KG1 (cell line): ENCODE results near the gene OSGEP.

Source experiments
- DNase-seq: peaks from one replicate; lab custom pipeline; 2025; lab: John Stamatoyannopoulos, UW

OSGEP gene

DNA sequence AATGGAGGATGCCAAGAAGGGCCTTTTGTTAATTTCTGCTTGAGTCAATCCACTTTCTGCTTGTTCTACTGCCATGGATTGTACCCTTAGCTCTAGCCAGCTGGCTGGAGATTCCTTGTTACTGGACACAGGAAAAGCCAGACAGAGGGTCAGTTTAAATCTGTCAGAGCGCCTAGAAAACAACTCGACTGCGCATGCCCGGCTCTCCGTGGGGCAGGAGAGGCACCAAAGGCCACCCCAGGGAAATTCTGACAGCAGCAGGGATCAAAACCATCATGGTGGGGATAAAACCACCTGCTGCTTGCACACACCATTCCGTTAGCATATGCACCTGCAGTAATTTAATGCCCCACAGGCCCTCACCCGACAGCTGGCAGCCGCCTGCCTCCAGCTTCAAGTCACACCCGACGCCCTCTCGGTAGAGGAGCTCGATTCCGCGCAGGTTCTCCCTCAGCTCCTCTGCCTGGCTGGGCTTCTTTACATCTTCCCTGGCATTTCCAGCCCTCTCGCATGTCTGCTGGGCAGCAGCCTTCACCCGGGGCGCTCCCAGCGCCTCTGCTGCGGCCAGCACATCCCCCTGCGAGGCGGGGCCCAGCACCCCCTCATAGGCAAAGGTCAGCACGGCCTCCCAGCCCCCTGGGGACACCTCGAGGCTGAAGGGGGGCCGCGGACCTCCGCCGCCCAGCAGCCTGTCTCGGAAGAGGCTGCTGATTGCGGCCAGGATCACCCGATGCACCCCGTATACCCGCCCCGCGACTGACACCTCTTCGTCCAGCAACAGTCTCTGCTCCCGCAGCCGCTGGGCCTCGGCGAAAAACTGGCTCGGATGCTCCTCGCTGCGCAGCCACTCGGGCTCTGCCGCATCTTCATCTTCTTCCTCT, 19.7 kb downstream of the OSGEP start:
- DNase-seq: no peak

GRCh38 chr14:20429801-20430669, 24.6 kb downstream of the OSGEP start:
- peak; percentile 32 for DNase-seq

- DNase-seq: peak; percentile 55
These were observed 25.8 kb downstream of the OSGEP start for GRCh38 chr14:20428802-20429201.

GRCh38 chr14:20428010-20428365, 26.6 kb downstream of the OSGEP start:
- peak; percentile 66 for DNase-seq

DNA sequence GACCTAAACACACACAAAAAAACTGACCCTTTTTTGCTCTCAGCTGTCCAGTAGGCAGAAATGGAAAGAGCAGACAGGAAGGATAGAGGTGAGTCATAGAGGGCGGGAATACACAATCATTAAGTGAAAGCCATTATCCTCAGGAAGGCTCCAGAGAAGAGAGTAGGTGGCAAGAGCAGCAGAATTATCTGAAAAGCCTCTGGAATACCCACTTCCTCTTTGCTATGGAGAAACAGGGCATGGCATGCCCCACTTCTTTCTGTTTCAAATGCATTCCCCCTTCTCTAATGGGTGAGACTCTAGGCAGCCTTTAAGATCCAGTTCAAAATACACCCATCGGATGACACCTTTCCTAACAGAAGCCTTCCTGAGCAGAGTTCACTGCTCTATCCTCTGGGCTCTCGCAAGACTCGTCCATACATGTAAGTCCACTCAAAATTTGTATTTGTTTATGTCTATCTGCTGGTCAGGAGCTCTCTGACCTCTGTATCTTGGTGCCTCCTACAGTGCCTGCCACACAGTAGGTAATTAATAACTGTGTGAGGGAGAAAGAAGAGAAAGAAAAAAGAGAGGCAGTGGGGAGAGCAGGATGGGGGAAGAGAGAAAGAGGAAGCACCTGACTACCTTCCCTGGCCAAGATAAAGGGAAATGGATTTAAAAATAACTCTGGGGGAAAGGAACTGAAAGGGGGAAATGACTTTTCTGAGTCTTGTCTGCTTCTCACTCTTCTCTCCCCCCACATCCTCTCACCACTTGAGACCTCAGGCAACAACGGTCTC, 27.2 kb downstream of the OSGEP start:
- DNase-seq: peak; percentile 79

DNA sequence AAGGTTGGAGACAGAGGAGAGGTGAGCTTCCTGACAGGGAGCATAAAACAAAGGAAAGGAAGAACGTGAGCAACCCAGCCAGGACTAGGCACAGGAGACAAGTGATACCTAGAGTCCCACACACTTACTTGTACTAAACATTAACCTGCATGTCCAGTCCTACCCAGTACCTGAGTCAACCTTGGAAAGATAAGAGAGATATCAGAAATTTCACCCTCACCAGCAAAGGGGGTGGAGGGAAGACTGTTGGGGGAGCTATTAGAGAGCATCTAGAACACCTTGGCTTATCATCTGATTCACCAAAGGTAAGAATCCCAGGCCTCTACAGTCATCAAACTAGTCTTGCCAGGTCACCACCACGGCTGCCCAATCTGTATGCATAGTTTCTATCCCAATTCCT, 29.8 kb downstream of the OSGEP start:
- DNase-seq: no peak

DNA sequence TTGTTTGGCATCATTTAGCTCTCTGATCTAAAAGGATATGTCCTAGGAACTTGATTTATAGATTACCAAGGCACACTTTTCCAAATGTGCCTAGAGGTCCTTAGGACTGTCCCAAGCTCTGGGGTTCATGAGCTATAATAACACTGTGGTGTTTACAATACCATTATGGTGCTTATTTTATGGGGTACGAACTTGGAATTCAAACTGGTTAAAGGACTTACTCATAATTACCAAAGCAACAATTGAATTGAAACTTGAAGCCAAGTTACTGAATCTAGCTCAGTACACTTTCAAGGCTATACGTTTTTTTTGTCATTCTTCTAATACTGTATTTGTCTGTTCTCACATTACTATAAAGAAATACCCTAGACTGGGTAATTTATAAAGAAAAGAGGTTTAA, 31.7 kb downstream of the OSGEP start:
- DNase-seq: no peak

DNA sequence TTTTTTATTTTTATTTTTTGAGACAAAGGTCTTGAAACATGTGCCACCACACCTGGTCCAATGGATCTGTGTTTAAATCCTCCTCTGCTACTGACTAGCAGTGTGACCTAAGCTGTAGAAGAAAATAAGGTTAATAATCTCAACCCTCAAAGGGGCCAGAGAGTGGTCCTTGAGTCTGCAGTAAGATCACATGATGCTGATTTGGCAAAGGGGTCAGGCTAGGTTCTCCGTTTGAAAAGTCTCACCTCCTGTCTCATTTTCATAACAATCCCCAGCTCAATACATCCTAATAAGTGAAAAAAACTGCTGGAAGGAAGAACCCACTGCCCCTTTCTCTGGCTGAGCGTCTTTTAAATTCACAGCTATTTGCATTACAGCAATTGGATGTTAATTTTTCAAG, 33.3 kb downstream of the OSGEP start:
- DNase-seq: no peak

GRCh38 chr14:20419419-20419818, 35.2 kb downstream of the OSGEP start:
- no peak for DNase-seq

DNA sequence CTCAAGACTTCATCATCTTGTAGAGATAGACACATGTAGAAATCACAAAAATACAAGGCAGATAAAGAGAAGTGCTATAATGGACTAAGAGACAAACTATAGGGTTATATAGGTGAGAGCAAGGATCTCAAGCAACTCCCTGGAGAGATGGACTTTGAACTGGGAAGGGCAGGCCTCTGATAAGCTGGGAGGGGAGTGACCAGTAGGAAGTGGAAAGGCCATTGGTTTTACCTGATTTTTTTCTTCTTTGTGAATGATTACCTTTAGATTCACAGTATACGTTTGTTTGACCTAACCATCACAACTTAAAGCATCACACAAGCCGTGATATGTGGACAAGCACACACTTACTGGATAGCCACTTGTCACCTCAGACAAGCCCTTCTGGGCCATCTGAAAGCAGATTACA, 36.1 kb downstream of the OSGEP start:
- DNase-seq: no peak

DNA sequence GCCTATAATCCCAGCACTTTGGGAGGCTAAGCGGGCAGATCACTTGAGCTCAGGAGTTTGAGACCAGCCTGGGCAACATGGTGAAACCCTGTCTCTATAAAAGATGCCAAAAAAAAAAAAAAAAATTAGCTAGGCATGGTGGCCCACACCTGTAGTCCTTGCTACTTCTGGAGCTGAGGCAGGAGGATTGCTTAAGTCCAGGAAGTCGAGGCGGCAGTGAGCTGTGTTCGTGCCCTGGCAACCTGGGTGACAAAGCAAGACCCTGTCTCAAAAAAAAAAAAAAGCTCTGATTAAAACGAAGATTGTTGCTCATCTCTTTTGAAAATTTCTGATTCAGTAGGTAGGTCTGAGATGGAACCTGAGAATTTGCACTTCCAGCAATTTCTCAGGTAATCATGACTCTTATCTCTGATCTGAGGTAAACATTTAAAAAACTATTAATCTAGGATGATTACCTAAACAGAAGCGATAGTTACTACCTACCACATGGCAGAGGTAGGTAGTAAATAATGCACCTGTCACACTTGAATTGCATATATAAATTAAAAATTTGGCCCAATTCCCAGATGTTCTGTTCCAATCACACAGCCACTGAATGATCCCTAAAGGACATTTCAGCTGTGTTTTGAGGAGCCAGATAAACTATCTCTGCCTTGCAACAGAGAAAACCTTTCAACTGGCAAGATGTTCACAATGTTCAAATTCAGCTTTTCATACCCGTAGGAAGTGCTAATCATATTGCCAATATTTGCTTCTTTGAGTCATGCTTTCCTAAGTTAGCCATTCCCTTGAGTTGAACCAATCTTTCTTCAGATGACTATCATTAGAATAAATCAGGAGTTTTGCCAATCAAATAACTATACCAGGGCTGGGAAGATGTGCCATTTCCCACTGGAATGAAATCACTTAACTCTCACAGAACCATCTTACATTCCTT, 37.1 kb downstream of the OSGEP start:
- no peak for DNase-seq

- no peak for DNase-seq
These were observed 38.4 kb downstream of the OSGEP start for GRCh38 chr14:20416223-20416622.

DNA sequence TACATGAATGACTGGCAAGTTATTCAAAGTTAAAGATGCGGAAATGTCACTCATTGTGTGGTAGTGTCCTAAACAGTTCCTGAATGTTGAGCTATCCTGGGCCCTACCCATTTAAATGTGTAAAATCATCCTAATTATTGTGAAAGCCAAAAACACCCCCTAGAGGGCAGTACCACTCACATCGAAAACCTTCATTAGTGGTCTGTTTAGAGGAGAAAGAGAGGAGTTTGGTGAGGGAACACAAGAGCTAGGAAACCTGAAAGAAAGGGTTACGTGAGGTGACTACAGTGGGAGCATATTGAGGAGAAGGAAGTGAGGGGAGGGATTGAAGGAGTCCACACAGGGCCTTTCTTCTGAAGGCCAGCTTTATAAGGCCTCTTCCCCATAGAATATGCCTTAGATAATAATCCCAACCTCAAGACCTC, 38.8 kb downstream of the OSGEP start:
- peak; percentile 61 for DNase-seq

DNA sequence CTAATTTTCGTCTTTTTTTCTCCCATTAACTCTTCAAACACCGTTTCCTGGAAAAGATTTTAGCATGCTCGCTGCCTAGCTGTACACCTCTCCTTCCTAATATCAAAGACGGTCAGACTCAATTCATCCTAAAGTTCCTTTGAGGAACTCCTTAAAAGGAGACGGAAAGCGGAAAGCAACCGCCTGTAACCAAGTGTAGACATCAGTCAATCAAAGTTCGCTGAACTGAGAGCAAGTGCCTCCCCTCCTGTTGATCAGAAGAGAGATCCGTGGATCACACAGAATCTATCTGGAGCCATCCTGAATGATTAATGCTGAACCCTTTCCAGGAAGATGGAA, 40.9 kb downstream of the OSGEP start:
- no peak for DNase-seq

- peak; percentile 13 for DNase-seq
These were observed 41.5 kb downstream of the OSGEP start, which contains the start of gene TEP1 for GRCh38 chr14:20412876-20413743. TEP1 (minus strand) TSS chr14:20413501; CDS start chr14:20408439, 5,062 bp downstream.

- no peak for DNase-seq
These were observed 42.2 kb downstream of the OSGEP start for GRCh38 chr14:20412411-20412810.

GRCh38 chr14:20409226-20409625, 45.4 kb downstream of the OSGEP start:
- no peak for DNase-seq

DNA sequence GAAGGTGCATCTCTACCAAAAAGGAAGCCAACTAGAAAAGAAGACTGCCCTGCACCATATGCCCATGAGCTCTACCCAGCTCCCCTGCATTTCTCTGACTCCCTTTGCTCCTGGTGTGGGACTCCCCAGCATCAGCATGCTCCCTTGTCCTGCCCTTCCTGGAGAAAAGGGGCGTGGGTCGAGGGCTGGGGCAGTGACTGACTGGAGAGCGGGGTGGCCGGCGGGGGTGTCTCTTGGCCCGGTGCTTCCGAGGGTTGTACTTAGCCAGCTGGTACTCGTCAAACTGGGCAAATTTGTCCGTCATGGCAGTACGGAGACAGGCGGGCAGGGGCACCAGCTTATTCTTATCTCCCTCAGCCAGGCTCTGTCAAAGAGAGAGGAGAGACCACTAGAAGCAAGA, 51.1 kb downstream of the OSGEP start:
- DNase-seq: no peak

DNA sequence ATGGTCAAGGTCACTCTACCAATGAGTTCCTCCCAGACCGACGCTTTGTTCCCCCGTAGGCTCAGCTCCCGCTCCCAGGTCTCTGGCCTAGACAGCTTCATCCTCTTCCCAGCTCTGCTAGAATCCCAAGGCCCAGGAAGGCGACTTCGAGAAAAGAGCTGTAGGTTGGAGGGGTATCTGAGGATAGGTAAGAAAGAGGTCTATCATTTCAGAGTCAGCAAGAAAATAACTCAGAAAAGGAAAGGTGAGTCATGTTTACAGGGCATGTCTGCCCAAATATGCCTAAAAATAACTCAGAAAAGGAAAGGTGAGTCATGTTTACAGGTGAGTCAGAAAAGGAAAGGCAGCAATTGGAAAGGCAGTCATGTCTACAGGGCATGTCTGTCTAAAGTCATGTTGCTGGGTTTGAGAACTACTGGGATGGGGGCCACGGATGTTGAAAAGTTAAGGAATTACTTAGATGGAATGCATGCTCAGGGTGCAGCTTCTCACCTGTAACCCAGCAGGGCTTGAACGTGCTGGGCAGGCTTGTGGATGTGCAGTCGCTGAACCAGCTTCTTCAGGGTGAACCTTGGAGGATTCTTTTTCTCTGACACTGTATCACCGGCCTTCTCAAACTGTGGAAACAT, 53.5 kb downstream of the OSGEP start:
- no peak for DNase-seq

DNA sequence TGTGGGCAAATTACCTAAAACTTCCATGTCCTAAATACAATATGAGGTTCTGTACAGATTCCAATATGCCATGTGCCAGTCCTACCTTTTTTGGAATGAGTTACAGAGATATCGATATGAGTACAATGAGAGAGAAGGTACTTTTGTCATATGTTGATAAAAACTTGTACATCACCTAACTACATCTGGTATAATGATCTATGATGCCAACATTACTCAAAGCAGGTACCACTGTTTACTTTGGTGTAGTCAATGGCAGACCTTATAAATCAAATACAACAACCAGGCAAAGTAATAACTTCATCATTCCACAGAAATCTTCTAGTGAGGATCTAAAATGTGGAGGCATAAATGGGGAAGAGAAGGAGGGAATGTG, 54.0 kb downstream of the OSGEP start:
- no peak for DNase-seq
